ENCODE measurements around the gene AUP1. TPM values are rescaled to one million over a fixed set of nuclear protein-coding genes. Genes with fewer than 3 reads are reported as not detected.

Gene AUP1
- total and polyA plus RNA-seq, 10 of the 15 experiments (the other 5 are each of a cell fraction or from before 2014, with no cell fraction given) = 39.1 to 215 (median 138) TPM

GRCh38 chr2:74530239-74531187 is 1.0 kb upstream of the AUP1 start:
- peak; percentile 83 for FAIRE-seq
- BruUV-seq (replicated peaks) = no TSS peak
- TF ChIP-seq PBX3 (IDR thresholded peaks at IDR 0.05; ENCODE audit: insufficient replicate concordance, low read depth, low read length) (no peak), IKZF2 (IDR thresholded peaks at IDR 0.05) (peak in 1 of 2 experiments; percentile 17; a peak in 1 of 4 replicates), MLLT1 (IDR thresholded peaks at IDR 0.05) (peak; percentile 64), EGR1 (IDR thresholded peaks at IDR 0.05; ENCODE audit: borderline replicate concordance in 1 of 2, low read depth in 2 of 2, low read length in 2 of 2) (no peak), MYC (IDR thresholded peaks at IDR 0.05; ENCODE audit: insufficient read depth, insufficient read length, insufficient replicate concordance, low read length, severe bottlenecking) (no peak), SMAD5 (IDR thresholded peaks at IDR 0.05; ENCODE audit: low read depth) (no peak), IKZF1 (conservative IDR thresholded peaks at IDR 0.05) (peak; percentile 52), NRF1 (conservative IDR thresholded peaks at IDR 0.05; ENCODE audit: low read depth, low read length) (no peak), GATAD2B (conservative IDR thresholded peaks at IDR 0.05; ENCODE audit: low read depth) (peak; percentile 10; the same call in 1 of the 2 replicates), EP300 (IDR thresholded peaks at IDR 0.05; ENCODE audit: borderline replicate concordance in 1 of 2, control insufficient read depth in 1 of 2, low read depth in 2 of 2, low read length in 2 of 2) (peak in 1 of 2 experiments; percentile 54; a peak in 2 of 4 replicates), POLR2A (IDR thresholded peaks at IDR 0.05; ENCODE audit: low read depth, low read length) (peak; percentile 85), SIN3A (IDR thresholded peaks at IDR 0.05; ENCODE audit: low read depth, low read length) (peak; percentile 93), IRF4 (IDR thresholded peaks at IDR 0.05; ENCODE audit: low read depth, low read length) (0 out of 2 replicates have a peak, but pooled peaks have one; percentile 23), CHD4 (IDR thresholded peaks at IDR 0.05) (no peak), POLR2AphosphoS5 (IDR thresholded peaks at IDR 0.05; ENCODE audit: low read length) (peak; percentile 84), ZNF622 (IDR thresholded peaks at IDR 0.05) (no peak), NBN (IDR thresholded peaks at IDR 0.05) (peak; percentile 89), GABPA (IDR thresholded peaks at IDR 0.05; ENCODE audit: low read depth) (no peak), HDAC2 (IDR thresholded peaks at IDR 0.05) (no peak)

More at GRCh38 chr2:74530239-74531187, 1.0 kb upstream of the AUP1 start:
- ATAC-seq = peak; percentile 60
- Histone ChIP-seq H4K20me1 (ENCODE audit: control insufficient read depth, insufficient read depth) (no peaks in the 10 kb centered on the region), H3K79me2 (ENCODE audit: control insufficient read depth, insufficient read depth, low read length) (peaks cover 50% of the 10 kb centered on the region), H3K27ac (ENCODE audit: control insufficient read depth, insufficient read depth) (peak overlapping the region; percentile 96), H3K4me2 (ENCODE audit: control insufficient read depth, insufficient read depth) (peak overlapping the region; percentile 95), H3K27me3 (replicated peaks in 1 of 2; ENCODE audit: control insufficient read depth in 2 of 2, insufficient read depth in 2 of 2, low read length in 1 of 2) (no peaks in the 10 kb centered on the region), H3K36me3 (ENCODE audit: control insufficient read depth in 2 of 2, insufficient read depth in 2 of 2, low read length in 1 of 2) (peaks cover 17 to 43% of the 10 kb centered on the region in 2 experiments), H3K4me1 (ENCODE audit: control insufficient read depth, insufficient read depth, low read length) (peaks cover 33% of the 10 kb centered on the region), H2AFZ (ENCODE audit: control insufficient read depth, low read depth, low read length) (peak overlapping the region; percentile 80), H3K4me3 (peak overlapping the region; percentile 94), H3K9ac (ENCODE audit: control insufficient read depth, insufficient read depth, low read length) (peak overlapping the region; percentile 92), H3K9me3 (replicated peaks; ENCODE audit: control insufficient read depth, insufficient read depth, low read length) (no peaks in the 10 kb centered on the region)
- intact Hi-C loops (cut with micrococcal nuclease; ENCODE audit: unreplicated experiment) = loop anchor here (1.0 kb wide), 1 partner anchor 24 kb away; the partner anchor contains the start of gene DOK1
- RAD21 ChIA-PET (ENCODE audit: unreplicated experiment) = interaction anchor here (0.7 to 7.5 kb wide), 22 partner anchors 9 to 195 kb away, joined by 3 to 158 read pairs (median 6); partner anchors contain the start of genes C2orf81, CCDC142, LOXL3 and PCGF1
- DNase-seq (ENCODE audit: low read depth, low spot score) = peak; percentile 74
- CTCF ChIA-PET = interaction anchor here (0.7 to 10.4 kb wide), 20 partner anchors 16 to 280 kb away, joined by 3 to 226 read pairs (median 6); partner anchors contain the start of genes CCDC142, PCGF1, TTC31 and WBP1
- POLR2A ChIA-PET = interaction anchor here (0.6 to 5.4 kb wide), 25 partner anchors 8 to 352 kb away, joined by 3 to 66 read pairs (median 4); partner anchors contain the start of genes CCDC142, INO80B, MOB1A and PCGF1
- WGBS (ENCODE audit: insufficient coverage, insufficient replicate concordance, low lambda C conversion rate, missing lambda C conversion rate) = under 1% methylated on average over 50 of the region's 54 CpGs
- in situ Hi-C loops (cut with MboI) = no loop called here
- SMC1A ChIA-PET (ENCODE audit: uncharacterized antibody, unreplicated experiment) = interaction anchor here (0.6 to 9.9 kb wide), 24 partner anchors 9 to 605 kb away, joined by 3 to 208 read pairs (median 10); partner anchors contain the start of genes CCDC142, INO80B, PCGF1 and TTC31

Measured in GM12878 (cell line).